Measurements from ENCODE around the gene PRODH2.

The PRODH2 gene

DNA sequence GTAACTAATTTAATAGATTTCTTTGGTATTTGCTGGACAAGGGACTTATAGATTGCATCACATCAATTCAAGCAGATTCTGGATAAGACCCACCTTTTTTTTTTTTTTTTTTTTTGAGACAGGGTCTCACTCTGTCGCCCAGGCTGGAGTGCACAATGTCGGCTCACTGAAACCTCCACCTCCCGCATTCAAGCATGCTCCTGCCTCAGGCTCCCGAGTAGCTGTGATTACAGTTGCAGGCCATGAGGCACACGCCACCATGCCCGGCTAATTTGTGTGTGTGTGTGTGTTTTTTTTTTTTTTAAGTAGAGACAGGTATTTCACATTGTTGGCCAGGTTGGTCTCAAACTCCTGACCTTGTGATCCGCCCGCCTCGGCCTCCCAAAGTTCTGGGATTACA lies 4.2 kb upstream of the PRODH2 start:
- TF ChIP-seq, protein P1, sequence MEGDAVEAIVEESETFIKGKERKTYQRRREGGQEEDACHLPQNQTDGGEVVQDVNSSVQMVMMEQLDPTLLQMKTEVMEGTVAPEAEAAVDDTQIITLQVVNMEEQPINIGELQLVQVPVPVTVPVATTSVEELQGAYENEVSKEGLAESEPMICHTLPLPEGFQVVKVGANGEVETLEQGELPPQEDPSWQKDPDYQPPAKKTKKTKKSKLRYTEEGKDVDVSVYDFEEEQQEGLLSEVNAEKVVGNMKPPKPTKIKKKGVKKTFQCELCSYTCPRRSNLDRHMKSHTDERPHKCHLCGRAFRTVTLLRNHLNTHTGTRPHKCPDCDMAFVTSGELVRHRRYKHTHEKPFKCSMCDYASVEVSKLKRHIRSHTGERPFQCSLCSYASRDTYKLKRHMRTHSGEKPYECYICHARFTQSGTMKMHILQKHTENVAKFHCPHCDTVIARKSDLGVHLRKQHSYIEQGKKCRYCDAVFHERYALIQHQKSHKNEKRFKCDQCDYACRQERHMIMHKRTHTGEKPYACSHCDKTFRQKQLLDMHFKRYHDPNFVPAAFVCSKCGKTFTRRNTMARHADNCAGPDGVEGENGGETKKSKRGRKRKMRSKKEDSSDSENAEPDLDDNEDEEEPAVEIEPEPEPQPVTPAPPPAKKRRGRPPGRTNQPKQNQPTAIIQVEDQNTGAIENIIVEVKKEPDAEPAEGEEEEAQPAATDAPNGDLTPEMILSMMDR (IDR thresholded peaks at IDR 0.05; ENCODE audit: low read depth, low read length) = no peak
- DNase-seq = no peak
- Histone ChIP-seq H3K4me3 (ENCODE audit: low read depth, low read length) (no peak overlapping the region), H3K4me1 (no peaks in the 10 kb centered on the region), H3K9me3 (no peaks in the 10 kb centered on the region; the same call in 1 of the 2 replicates), H3K27me3 (no peaks in the 10 kb centered on the region), H3K36me3 (no peaks in the 10 kb centered on the region)

DNA sequence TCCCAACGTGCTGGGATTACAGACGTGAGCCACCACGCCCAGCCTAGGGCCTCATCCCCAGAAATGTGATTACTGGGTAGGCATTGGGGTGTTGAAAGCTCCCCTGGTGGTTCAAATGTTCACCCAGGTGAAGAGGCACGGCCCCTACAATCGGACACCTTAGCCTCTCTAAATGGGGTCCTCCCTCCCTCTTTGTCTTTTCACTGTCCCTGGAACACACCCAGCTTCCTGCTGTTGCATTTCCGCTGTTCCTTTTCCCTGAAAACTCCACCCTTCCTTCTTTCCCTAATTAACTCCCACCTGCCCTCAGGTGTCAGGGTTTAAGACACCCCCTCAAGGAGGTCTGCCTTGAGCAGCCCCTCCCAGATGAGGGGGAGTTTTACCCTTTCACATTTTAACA lies 3.6 kb upstream of the PRODH2 start:
- TF ChIP-seq, protein P1 (IDR thresholded peaks at IDR 0.05; ENCODE audit: low read depth, low read length) = no peak

GRCh38 chr19:35813043-35813890 lies 622 bp upstream of the PRODH2 start:
- TF ChIP-seq, protein P1 (IDR thresholded peaks at IDR 0.05; ENCODE audit: low read depth, low read length) = no peak
- no peaks in the 10 kb centered on the region for H3K27me3 ChIP-seq

More for the DNA sequence above, 3.6 kb upstream of the PRODH2 start:
- Histone ChIP-seq H3K27me3 (no peaks in the 10 kb centered on the region), H3K36me3 (no peaks in the 10 kb centered on the region), H3K4me1 (no peaks in the 10 kb centered on the region), H3K9me3 (no peaks in the 10 kb centered on the region; the same call in 1 of the 2 replicates), H3K4me3 (ENCODE audit: low read depth, low read length) (no peak overlapping the region)
- DNase-seq = no peak

DNA sequence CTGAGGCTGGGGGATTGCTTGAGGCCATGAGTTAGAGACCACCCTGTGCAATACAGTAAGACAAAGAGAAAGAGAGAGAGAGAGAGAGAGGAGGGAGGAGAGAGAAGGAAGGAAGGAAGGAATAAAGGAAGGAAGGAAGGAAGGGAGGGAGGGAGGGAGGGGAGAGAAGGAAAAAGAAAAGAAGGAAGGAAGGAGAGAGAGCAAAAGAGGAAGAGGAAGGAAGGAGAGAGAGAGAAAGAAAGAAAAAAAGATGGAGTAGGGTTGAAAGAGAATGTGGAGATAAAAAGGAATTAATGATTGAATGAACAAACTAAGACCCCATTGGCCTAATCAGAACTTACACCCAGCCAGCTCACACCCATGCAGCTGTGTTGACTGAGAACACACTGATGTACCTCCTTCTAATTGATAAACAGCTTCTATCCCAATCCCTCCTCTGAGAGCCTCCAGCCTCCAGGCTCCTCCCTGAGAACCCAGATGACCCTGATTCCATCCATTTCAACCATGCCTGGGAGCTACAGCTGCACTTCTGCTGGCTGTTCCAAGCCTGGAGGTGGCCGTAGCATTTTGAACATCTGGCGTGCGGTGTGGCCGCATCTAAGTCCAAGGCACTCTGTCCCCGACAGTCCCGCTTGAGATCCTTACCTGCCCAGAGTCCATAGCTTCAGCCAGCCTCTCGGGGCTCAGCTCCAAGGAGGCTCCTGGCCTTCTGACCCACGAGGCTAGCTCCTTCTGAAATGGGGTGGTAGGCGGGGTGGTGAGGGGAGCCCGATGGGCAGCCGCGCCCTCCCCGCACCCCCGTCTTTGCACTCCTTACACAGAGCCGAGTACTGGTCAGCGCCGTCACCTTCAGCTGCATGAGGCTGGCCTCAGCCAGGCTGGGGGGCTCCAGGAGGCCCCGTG lies 1.1 kb downstream of the PRODH2 start:
- H3K36me3 ChIP-seq = no peaks in the 10 kb centered on the region
- H3K4me1 ChIP-seq = no peaks in the 10 kb centered on the region
- TF ChIP-seq, protein P1 (IDR thresholded peaks at IDR 0.05; ENCODE audit: low read depth, low read length) = no peak
- no peak overlapping the region for H3K4me3 ChIP-seq (ENCODE audit: low read depth, low read length)
- H3K9me3 ChIP-seq = no peaks in the 10 kb centered on the region; the same call in 1 of the 2 replicates
- DNase-seq = no peak
- no peaks in the 10 kb centered on the region; the same call in 1 of the 2 replicates for H3K27me3 ChIP-seq

More at GRCh38 chr19:35813043-35813890, 622 bp upstream of the PRODH2 start:
- Histone ChIP-seq H3K4me3 (ENCODE audit: low read depth, low read length) (no peak overlapping the region), H3K9me3 (no peaks in the 10 kb centered on the region; the same call in 1 of the 2 replicates), H3K36me3 (no peaks in the 10 kb centered on the region), H3K4me1 (no peaks in the 10 kb centered on the region)
- no peak for DNase-seq

DNA sequence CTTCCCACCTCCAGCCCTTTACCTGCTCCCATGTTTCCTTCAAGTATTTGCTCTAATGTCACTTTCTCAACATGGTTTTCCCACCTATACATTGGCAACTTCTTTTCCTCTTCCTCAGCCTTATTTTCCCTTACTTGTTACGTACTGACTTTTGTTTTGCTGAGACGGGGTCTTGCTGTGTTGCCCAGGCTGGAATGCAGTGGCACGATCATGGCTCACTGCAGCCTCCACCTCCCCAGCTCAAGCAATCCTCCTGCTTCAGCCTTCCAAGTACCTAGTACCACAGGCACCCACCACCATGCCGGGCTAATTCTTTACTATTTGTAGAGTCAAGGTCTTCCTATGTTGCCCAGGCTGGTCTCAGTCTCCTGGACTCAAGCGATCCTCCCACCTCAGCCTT lies 5.0 kb downstream of the PRODH2 start:
- Histone ChIP-seq H3K4me3 (ENCODE audit: low read depth, low read length) (no peak overlapping the region), H3K4me1 (no peaks in the 10 kb centered on the region), H3K36me3 (no peaks in the 10 kb centered on the region), H3K9me3 (no peaks in the 10 kb centered on the region), H3K27me3 (no peaks in the 10 kb centered on the region; the same call in 1 of the 2 replicates)
- DNase-seq = no peak
- TF ChIP-seq, protein P1 (IDR thresholded peaks at IDR 0.05; ENCODE audit: low read depth, low read length) = no peak
